Ectodermal cell (in vitro differentiated cells): ENCODE data around the gene ABTB1.
"Not testable (repeated sequence)": the region's sequence is repeated elsewhere in the genome, so short reads cannot be mapped to it uniquely, and the experiment has no call there.

Experiments used
- H3K27ac ChIP-seq: 2 replicates; pipeline ENCODE4 v1.7.0; 2013; ENCODE audit warnings: mild to moderate bottlenecking, low read depth, low read length; ENCODE audit not compliant: insufficient read depth, poor library complexity, severe bottlenecking
- H3K27me3 ChIP-seq: 2 replicates; pipeline ENCODE4 v1.7.0; 2013; ENCODE audit warnings: mild to moderate bottlenecking, low read length; ENCODE audit not compliant: insufficient read depth, control insufficient read depth, poor library complexity, severe bottlenecking
- H3K36me3 ChIP-seq: one replicate; pipeline ENCODE4 v1.7.0; 2013; ENCODE audit warnings: low read length; ENCODE audit not compliant: control insufficient read depth, insufficient read depth
- H3K4me1 ChIP-seq: one replicate; pipeline ENCODE4 v1.7.0; 2013; ENCODE audit warnings: low read length; ENCODE audit not compliant: control insufficient read depth, insufficient read depth
- H3K4me3 ChIP-seq: 2 replicates; pipeline ENCODE4 v1.7.0; 2013; ENCODE audit warnings: low read depth, low read length, control low read depth; ENCODE audit not compliant: insufficient read depth
- H3K9me3 ChIP-seq: 2 replicates; pipeline ENCODE4 v1.7.0; 2013; ENCODE audit warnings: mild to moderate bottlenecking, low read length, moderate library complexity; ENCODE audit not compliant: control insufficient read depth
- WGBS, 2 experiments: methylation state at CpG; one replicate each; pipeline ENCODE4 v1.1.7; 2013; ENCODE audit warnings: missing lambda C conversion rate in 2 of 2; 5-methylcytosine and 5-hydroxymethylcytosine counted together

ABTB1 gene

DNA sequence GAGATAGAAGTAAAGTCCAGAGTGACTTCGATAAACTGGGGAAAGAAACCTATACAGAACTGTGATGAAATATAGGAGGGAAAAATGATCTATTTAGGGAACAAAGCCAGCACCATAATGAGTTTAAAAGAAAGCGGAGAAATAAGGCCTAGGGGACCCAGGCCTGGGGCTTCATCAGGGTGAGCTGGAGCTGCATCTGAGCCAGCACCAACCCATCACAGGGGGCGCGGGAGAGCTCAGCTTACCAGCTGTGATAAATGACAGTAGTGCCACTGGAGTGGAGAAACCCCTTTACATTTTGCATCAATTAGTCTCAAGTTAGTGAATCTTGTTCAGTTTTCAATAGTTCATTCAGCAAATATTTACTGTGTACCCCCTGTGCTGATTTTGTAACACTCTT is 22.5 kb upstream of the ABTB1 start:
- 95 to 96% methylated on average over 4 of the region's 4 CpGs for WGBS, 2 experiments
- Histone ChIP-seq H3K27ac (no peak overlapping the region), H3K27me3 (no peaks in the 10 kb centered on the region), H3K9me3 (no peaks in the 10 kb centered on the region), H3K4me3 (no peak overlapping the region), H3K4me1 (peaks cover 8% of the 10 kb centered on the region), H3K36me3 (no peaks in the 10 kb centered on the region)

DNA sequence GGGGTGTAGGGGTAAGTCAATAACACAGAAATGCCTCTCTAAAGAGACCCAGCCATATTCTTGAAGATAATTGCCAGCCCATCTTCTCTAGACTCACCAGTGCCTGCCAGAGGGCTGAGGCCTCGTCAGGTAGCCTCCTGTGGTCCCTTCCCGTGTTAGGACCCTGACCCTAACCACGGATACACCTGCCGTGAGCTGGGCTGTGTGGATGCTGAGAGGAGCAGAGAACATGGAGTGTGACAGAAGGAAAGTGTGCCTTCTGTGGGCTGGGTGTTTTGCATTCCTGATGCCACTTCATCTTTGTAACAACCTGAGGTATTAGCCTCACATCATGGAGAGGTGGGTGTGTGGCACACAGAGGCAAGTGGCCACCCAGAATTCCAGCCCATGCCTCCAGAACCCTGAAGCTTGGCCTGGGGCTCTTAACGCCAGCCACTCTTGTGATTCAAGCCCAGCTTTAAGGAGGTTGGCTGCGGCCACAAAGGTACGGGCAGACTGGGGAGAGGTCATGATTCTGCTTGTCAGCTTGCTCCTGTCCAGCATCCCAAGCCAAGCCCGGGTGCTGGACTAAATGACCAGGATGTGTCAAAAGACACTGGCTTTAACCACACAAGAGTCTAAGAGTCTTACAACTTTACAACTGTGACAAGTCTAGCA is 21.1 kb upstream of the ABTB1 start:
- 95 to 97% methylated on average over 8 of the region's 8 CpGs for WGBS, 2 experiments
- Histone ChIP-seq H3K9me3 (no peaks in the 10 kb centered on the region), H3K4me3 (no peak overlapping the region), H3K27me3 (no peaks in the 10 kb centered on the region), H3K4me1 (peaks cover 8% of the 10 kb centered on the region), H3K27ac (no peak overlapping the region), H3K36me3 (no peaks in the 10 kb centered on the region)

DNA sequence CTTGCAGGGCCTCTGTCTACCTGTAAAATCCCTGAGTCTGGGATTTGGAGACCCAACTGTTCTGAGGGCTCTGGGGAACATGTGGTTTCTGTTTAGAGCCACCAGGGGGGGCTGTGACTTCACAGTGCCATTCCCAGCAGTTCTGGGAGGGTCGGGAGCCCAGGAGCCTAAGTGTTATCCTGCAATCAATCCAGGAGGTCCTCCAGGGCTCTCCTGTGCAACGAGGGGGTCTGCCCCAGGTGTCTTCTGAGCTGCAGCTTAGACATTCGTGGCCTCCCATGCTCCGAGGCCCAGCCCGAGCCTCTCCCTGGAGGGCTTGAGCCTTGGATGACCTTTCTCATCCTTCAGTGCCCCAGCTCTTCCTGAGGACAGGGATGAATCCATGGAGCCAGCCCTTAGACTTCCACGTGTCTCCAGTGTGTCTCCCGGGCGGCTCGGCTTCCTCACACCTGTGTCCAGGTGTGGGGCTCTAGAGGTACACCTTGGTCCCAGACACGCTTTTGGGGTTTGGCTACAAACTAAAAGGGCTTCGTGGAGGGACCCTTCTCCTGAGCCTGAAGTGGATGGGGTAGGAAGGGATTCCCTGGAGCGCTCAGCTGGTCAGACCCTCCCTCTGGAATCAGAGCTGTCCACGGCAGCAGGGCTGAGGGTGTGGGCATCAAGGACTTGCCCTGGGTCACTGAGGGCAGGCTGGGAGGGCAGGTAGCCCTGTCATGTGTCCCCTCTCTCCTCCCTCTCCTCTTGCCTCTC is 20.3 kb upstream of the ABTB1 start:
- Histone ChIP-seq H3K4me1 (peaks cover 5% of the 10 kb centered on the region), H3K27me3 (no peaks in the 10 kb centered on the region), H3K9me3 (no peaks in the 10 kb centered on the region), H3K4me3 (no peak overlapping the region), H3K36me3 (no peaks in the 10 kb centered on the region), H3K27ac (no peak overlapping the region)
- 73% methylated on average over 13 of the region's 13 CpGs for WGBS, 2 experiments

DNA sequence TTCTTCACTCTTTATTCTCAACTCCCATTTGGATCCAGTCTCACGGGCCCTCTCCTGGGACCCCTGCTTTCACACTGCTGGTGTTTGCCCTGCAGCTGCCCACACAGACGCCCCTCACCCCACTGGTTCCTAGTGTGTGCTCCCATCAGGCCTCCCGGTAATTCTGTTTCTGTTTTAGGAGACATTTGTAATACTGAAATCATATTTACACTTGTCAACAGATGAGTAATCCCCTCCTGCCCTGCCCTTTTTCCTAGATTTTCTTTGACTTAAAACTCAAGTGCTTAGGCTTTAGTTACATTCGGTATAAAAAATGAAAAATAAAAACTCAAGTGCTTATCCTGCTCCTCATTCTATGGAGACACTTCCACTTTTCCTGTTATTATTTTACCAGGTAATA is 18.4 kb upstream of the ABTB1 start:
- Histone ChIP-seq H3K36me3 (no peaks in the 10 kb centered on the region), H3K4me3 (no peak overlapping the region), H3K27me3 (no peaks in the 10 kb centered on the region), H3K27ac (no peak overlapping the region), H3K9me3 (no peaks in the 10 kb centered on the region), H3K4me1 (no peaks in the 10 kb centered on the region)
- 90 to 94% methylated on average over 3 to 4 of the region's 4 CpGs for WGBS, 2 experiments

DNA sequence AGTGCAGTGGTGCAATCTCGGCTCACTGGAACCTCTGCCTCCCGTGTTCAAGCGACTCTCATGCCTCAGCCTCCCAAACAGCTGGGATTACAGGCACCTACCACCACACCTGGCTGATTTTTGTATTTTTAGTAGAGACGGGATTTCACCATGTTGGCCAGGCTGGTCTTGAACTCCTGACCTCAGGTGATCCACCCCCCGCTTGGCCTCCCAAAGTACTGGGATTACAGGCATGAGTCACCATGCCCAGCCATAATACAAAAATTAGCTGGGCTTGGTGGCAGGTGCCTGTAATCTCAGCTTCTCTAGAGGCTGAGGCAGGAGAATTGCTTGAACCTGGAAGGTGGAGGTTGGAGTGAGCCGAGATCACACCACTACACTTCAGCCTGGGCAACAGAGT is 17.8 kb upstream of the ABTB1 start:
- H3K27ac ChIP-seq, H3K27me3 ChIP-seq, H3K4me1 ChIP-seq, H3K36me3 ChIP-seq, H3K4me3 ChIP-seq, H3K9me3 ChIP-seq: not testable (repeated sequence)
- WGBS, 2 experiments = 93 to 95% methylated on average over 5 of the region's 6 CpGs

DNA sequence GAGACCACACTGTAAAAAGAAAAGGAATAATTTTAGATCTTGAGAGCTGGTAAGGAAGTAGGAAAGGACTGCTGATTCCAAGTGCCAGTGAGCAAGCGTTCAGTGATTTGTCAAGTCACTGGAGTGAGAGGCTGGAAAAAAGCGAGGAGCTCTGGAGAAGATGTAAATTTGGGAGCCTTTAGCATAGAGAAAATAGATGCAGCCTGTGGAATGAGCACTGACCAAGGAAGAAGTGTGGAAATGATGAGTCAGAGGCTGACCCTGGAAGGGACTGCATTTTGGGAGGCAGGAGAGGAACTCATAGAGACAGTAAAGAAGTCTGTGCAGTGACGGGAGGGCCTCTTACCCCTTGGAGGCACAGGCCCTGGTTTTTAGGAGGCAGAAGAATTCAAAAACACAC is 17.1 kb upstream of the ABTB1 start:
- no peaks in the 10 kb centered on the region for H3K4me1 ChIP-seq
- H3K27me3 ChIP-seq = no peaks in the 10 kb centered on the region
- no peak overlapping the region for H3K4me3 ChIP-seq
- H3K27ac ChIP-seq = no peak overlapping the region
- H3K36me3 ChIP-seq = no peaks in the 10 kb centered on the region
- H3K9me3 ChIP-seq = no peaks in the 10 kb centered on the region
- WGBS, 2 experiments = 88 to 89% methylated on average over 3 of the region's 3 CpGs

DNA sequence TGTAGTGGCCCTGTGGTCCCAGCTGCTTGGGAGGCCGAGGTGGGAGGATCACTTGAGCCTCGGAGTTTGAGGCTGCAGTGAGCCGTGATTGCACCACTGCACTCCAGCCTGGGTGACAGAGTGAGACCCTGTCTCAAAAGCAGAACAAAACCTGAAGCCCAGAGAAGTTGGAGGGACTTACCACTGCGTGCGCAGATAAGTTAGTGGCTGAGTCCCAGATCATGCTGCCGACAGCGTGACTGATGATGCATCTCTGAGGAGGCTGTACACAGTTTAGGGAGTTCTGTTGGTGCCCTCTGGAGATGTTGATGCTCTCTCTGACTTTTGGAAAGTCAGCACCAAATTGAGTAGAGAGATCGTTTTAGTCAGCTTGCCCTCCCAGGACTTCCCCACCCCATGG is 15.8 kb upstream of the ABTB1 start:
- WGBS, 2 experiments = 94 to 95% methylated on average over 8 of the region's 8 CpGs
- no peaks in the 10 kb centered on the region for H3K36me3 ChIP-seq
- H3K4me1 ChIP-seq = no peaks in the 10 kb centered on the region
- no peaks in the 10 kb centered on the region for H3K27me3 ChIP-seq
- H3K9me3 ChIP-seq = no peaks in the 10 kb centered on the region
- no peak overlapping the region for H3K4me3 ChIP-seq
- no peak overlapping the region for H3K27ac ChIP-seq

DNA sequence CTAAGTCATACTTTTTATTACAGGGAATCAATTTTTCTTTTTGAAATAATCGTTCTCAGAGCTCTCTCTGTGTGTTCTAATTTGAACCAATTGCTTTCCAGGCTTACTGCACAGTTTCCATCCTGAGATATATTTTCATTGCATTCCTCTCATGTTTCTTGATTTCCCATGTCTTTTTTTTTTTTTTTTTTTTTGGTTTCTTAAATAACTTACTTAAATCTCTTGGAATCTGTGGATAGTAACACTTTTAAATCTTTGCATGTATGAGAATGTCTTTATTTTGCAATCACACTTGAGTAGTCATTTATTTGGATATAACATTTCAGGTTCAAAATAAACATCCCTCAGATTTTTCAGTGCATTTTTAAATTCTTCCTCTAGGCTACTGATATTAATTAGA is 14.5 kb upstream of the ABTB1 start:
- no peaks in the 10 kb centered on the region for H3K36me3 ChIP-seq
- H3K27me3 ChIP-seq = no peaks in the 10 kb centered on the region
- H3K4me1 ChIP-seq = no peaks in the 10 kb centered on the region
- no peaks in the 10 kb centered on the region for H3K9me3 ChIP-seq
- no peak overlapping the region for H3K4me3 ChIP-seq
- 90 to 91% methylated on average over 1 of the region's 1 CpG for WGBS, 2 experiments
- H3K27ac ChIP-seq = no peak overlapping the region

DNA sequence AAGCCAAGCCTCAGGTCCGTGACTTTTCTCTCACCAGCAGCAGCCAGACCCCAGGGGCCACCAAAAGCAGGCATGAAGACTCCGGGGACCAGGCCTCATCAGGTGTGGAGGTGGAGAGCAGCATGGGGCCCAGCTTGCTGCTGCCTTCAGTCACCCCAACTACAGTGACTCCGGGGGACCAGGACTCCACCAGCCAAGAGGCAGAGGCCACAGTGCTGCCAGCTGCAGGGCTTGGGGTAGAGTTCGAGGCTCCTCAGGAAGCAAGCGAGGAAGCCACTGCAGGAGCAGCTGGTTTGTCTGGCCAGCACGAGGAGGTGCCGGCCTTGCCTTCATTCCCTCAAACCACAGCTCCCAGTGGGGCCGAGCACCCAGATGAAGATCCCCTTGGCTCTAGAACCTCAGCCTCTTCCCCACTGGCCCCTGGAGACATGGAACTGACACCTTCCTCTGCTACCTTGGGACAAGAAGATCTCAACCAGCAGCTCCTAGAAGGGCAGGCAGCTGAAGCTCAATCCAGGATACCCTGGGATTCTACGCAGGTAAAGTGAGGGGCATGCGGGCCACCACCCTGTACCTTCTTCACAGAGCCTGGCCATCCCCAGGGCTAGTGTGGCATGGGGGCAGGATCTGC is 12.0 kb upstream of the ABTB1 start:
- Histone ChIP-seq H3K27me3 (no peaks in the 10 kb centered on the region), H3K27ac (no peak overlapping the region), H3K4me1 (no peaks in the 10 kb centered on the region), H3K36me3 (no peaks in the 10 kb centered on the region), H3K4me3 (no peak overlapping the region), H3K9me3 (no peaks in the 10 kb centered on the region)
- 95% methylated on average over 10 of the region's 10 CpGs for WGBS, 2 experiments

DNA sequence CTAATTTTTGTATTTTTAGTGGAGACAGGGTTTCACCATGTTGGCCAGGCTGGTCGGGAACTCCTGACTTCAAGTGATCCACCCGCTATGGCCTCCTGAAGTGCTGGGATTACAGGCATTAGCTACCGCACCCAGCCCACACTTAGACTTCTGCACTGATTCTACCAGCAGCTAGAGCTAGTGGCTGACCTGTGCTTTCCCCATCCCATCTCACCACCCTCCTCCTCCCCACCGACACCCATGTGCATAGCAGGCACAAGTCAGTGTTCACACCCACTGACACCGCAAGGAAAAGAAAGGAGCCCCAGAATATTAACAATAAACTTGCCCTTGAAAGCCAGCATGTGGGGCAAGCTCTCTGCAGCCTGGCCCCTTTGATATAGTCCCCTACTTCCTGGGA is 11.2 kb upstream of the ABTB1 start:
- Histone ChIP-seq H3K4me3 (no peak overlapping the region), H3K9me3 (no peaks in the 10 kb centered on the region), H3K27ac (no peak overlapping the region), H3K4me1 (no peaks in the 10 kb centered on the region), H3K36me3 (no peaks in the 10 kb centered on the region), H3K27me3 (no peaks in the 10 kb centered on the region)
- WGBS, 2 experiments = 91 to 94% methylated on average over 5 of the region's 5 CpGs
